Measurements from ENCODE around the gene CNIH2. TPM values are rescaled to one million over a fixed set of nuclear protein-coding genes. Genes with fewer than 3 reads are reported as not detected.

Gene CNIH2
- total RNA-seq, 4 donors from 2014 or later: 0.41 TPM; not detected in 3

GRCh38 chr11:66242095-66242765 is 35.7 kb upstream of the CNIH2 start:
- no peak for TF ChIP-seq POLR2A (IDR thresholded peaks at IDR 0.05)
- no peak for TF ChIP-seq EP300 (IDR thresholded peaks at IDR 0.05; ENCODE audit: low read depth)
- no peak for TF ChIP-seq POLR2AphosphoS5 (IDR thresholded peaks at IDR 0.05)
- TF ChIP-seq CTCF (IDR thresholded peaks at IDR 0.05): no peak
- in situ Hi-C loops (cut with MboI; ENCODE audit: low pct_ligation_motif_present in 1 of 4, low pct_unique_long_range_greater_than_20kb in 1 of 4, low sequenced_read_pairs in 3 of 4) (no loop called here), intact Hi-C loops (cut with DNase I; ENCODE audit: low total_unique reads) (no loop called here)
- Histone ChIP-seq H3K36me3 (no peaks in the 10 kb centered on the region), H3K27me3 (no peaks in the 10 kb centered on the region), H3K4me3 (no peak overlapping the region), H3K9me3 (no peaks in the 10 kb centered on the region), H3K27ac (no peak overlapping the region), H3K4me1 (no peaks in the 10 kb centered on the region)
- no peak for DNase-seq
- WGBS, 2 donors (ENCODE audit: low coverage in 1 of 2): 83% methylated on average over 14 of the region's 14 CpGs; no CpG with 5 or more reads in 1 of the 2 donors

- H3K36me3 ChIP-seq: no peaks in the 10 kb centered on the region
These were observed 34.0 kb upstream of the CNIH2 start for GRCh38 chr11:66243782-66244535.

GRCh38 chr11:66247295-66247694 is 30.7 kb upstream of the CNIH2 start:
- H3K36me3 ChIP-seq: no peaks in the 10 kb centered on the region
- in situ Hi-C loops (cut with MboI; ENCODE audit: low pct_ligation_motif_present in 1 of 4, low pct_unique_long_range_greater_than_20kb in 1 of 4, low sequenced_read_pairs in 3 of 4): no loop called here

More at GRCh38 chr11:66243782-66244535, 34.0 kb upstream of the CNIH2 start:
- in situ Hi-C loops (cut with MboI; ENCODE audit: low pct_ligation_motif_present in 1 of 4, low pct_unique_long_range_greater_than_20kb in 1 of 4, low sequenced_read_pairs in 3 of 4) (no loop called here), intact Hi-C loops (cut with DNase I; ENCODE audit: low total_unique reads) (no loop called here)
- no peak for TF ChIP-seq POLR2AphosphoS5 (IDR thresholded peaks at IDR 0.05)
- no peak for TF ChIP-seq POLR2A (IDR thresholded peaks at IDR 0.05)
- TF ChIP-seq EP300 (IDR thresholded peaks at IDR 0.05; ENCODE audit: low read depth): no peak
- 73% methylated on average over 13 of the region's 13 CpGs; no CpG with 5 or more reads in 1 of the 2 donors for WGBS, 2 donors (ENCODE audit: low coverage in 1 of 2)
- Histone ChIP-seq H3K27ac (no peak overlapping the region), H3K4me3 (no peak overlapping the region), H3K27me3 (no peaks in the 10 kb centered on the region), H3K9me3 (no peaks in the 10 kb centered on the region), H3K4me1 (no peaks in the 10 kb centered on the region)
- no peak for DNase-seq

GRCh38 chr11:66247801-66248200 is 30.2 kb upstream of the CNIH2 start:
- Histone ChIP-seq H3K36me3 (no peaks in the 10 kb centered on the region), H3K4me3 (no peak overlapping the region), H3K27me3 (no peaks in the 10 kb centered on the region), H3K9me3 (no peaks in the 10 kb centered on the region), H3K4me1 (no peaks in the 10 kb centered on the region), H3K27ac (no peak overlapping the region)
- 80% methylated on average over 3 of the region's 3 CpGs; no CpG with 5 or more reads in 1 of the 2 donors for WGBS, 2 donors (ENCODE audit: low coverage in 1 of 2)
- intact Hi-C loops (cut with DNase I; ENCODE audit: low total_unique reads) (no loop called here), in situ Hi-C loops (cut with MboI; ENCODE audit: low pct_ligation_motif_present in 1 of 4, low pct_unique_long_range_greater_than_20kb in 1 of 4, low sequenced_read_pairs in 3 of 4) (no loop called here)
- TF ChIP-seq CTCF (IDR thresholded peaks at IDR 0.05): no peak
- TF ChIP-seq EP300 (IDR thresholded peaks at IDR 0.05; ENCODE audit: low read depth): no peak
- no peak for TF ChIP-seq POLR2A (IDR thresholded peaks at IDR 0.05)
- no peak for TF ChIP-seq POLR2AphosphoS5 (IDR thresholded peaks at IDR 0.05)
- DNase-seq: no peak

More at GRCh38 chr11:66247295-66247694, 30.7 kb upstream of the CNIH2 start:
- H3K27ac ChIP-seq: no peak overlapping the region
- intact Hi-C loops (cut with DNase I; ENCODE audit: low total_unique reads): no loop called here
- no peaks in the 10 kb centered on the region for H3K9me3 ChIP-seq
- no peak for TF ChIP-seq POLR2A (IDR thresholded peaks at IDR 0.05)
- TF ChIP-seq CTCF (IDR thresholded peaks at IDR 0.05): no peak
- TF ChIP-seq EP300 (IDR thresholded peaks at IDR 0.05; ENCODE audit: low read depth): no peak
- no peak for TF ChIP-seq POLR2AphosphoS5 (IDR thresholded peaks at IDR 0.05)
- no peak for DNase-seq
- no peaks in the 10 kb centered on the region for H3K27me3 ChIP-seq
- no peaks in the 10 kb centered on the region for H3K4me1 ChIP-seq
- H3K4me3 ChIP-seq: no peak overlapping the region
- WGBS, 2 donors (ENCODE audit: low coverage in 1 of 2): 86 to 92% methylated on average over 2 to 4 of the region's 4 CpGs
